ENCODE measurements around the gene TMCO1.
"Not testable (repeated sequence)": the region's sequence is repeated elsewhere in the genome, so short reads cannot be mapped to it uniquely, and the experiment has no call there.

Gene TMCO1

GRCh38 chr1:165683848-165684485, 84.7 kb downstream of the TMCO1 start:
- DNase-seq, result no peak

- not testable (repeated sequence) for DNase-seq
These were observed 87.9 kb downstream of the TMCO1 start for GRCh38 chr1:165680773-165681172.

GRCh38 chr1:165680303-165680702, 88.4 kb downstream of the TMCO1 start:
- no peak for DNase-seq

GRCh38 chr1:165679282-165680036, 89.2 kb downstream of the TMCO1 start:
- no peak for DNase-seq

- DNase-seq, result no peak
These were observed 90.2 kb downstream of the TMCO1 start for GRCh38 chr1:165678509-165678908.
